Neural progenitor cell (in vitro differentiated cells): ENCODE data around the gene IL6. TPM values are rescaled to one million over a fixed set of nuclear protein-coding genes. Genes with fewer than 3 reads are reported as not detected.

Experiments
- DNase-seq: peaks from one replicate; pipeline ENCODE4 v3.0.0-alpha.2; 2016; ENCODE audit warnings: low spot score
- H2AFZ ChIP-seq: fragments of 200-600 bp; sonication (generic); replicated peaks from 2 replicates; pipeline ENCODE4 v1.6.1; 2016; ENCODE audit warnings: antibody characterized with exemption
- H3F3A ChIP-seq: fragments of 200-600 bp; sonication (generic); 2 replicates; pipeline ENCODE4 v1.6.1; 2016; ENCODE audit warnings: antibody characterized with exemption, low read depth
- H3K27ac ChIP-seq: fragments of 200-600 bp; sonication (generic); 2 replicates; pipeline ENCODE4 v1.5.1; 2016; ENCODE audit warnings: mild to moderate bottlenecking
- H3K27me3 ChIP-seq: fragments of 200-600 bp; sonication (generic); 2 replicates; pipeline ENCODE4 v1.6.1; 2016; ENCODE audit warnings: mild to moderate bottlenecking, moderate library complexity
- H3K36me3 ChIP-seq: fragments of 200-600 bp; sonication (generic); 2 replicates; pipeline ENCODE4 v1.5.1; 2016
- H3K4me1 ChIP-seq: fragments of 200-600 bp; sonication (generic); 2 replicates; pipeline ENCODE4 v1.6.1; 2016; ENCODE audit warnings: mixed run types
- H3K4me2 ChIP-seq: fragments of 200-600 bp; sonication (generic); 2 replicates; pipeline ENCODE4 v1.6.1; 2016
- H3K4me3 ChIP-seq: fragments of 200-600 bp; sonication (generic); 2 replicates; pipeline ENCODE4 v1.5.1; 2016
- H3K79me2 ChIP-seq: fragments of 200-600 bp; sonication (generic); 2 replicates; pipeline ENCODE4 v1.6.1; 2016; ENCODE audit warnings: low read depth
- H3K9ac ChIP-seq: fragments of 200-600 bp; sonication (generic); 2 replicates; pipeline ENCODE4 v1.6.1; 2016
- H3K9me3 ChIP-seq: fragments of 200-600 bp; sonication (generic); 2 replicates; pipeline ENCODE4 v1.5.1; 2016; ENCODE audit warnings: low read depth
- H4K20me1 ChIP-seq: fragments of 200-600 bp; sonication (generic); 2 replicates; pipeline ENCODE4 v1.6.1; 2016; ENCODE audit warnings: low read depth
- H3K27ac Mint-ChIP-seq: 3 replicates; pipeline ENCODE4 v1.8.0; 2021; ENCODE audit warnings: mixed read lengths
- H3K27me3 Mint-ChIP-seq: 2 replicates; pipeline ENCODE4 v1.8.0; 2022; ENCODE audit warnings: low read depth, mild to moderate bottlenecking, inconsistent platforms, moderate library complexity, mixed read lengths; ENCODE audit not compliant: insufficient read depth
- H3K36me3 Mint-ChIP-seq: 3 replicates; pipeline ENCODE4 v1.8.0; 2021; ENCODE audit warnings: mixed read lengths
- H3K4me1 Mint-ChIP-seq: 3 replicates; pipeline ENCODE4 v1.8.0; 2021; ENCODE audit warnings: mixed read lengths
- H3K4me3 Mint-ChIP-seq: 3 replicates; pipeline ENCODE4 v1.8.0; 2021; ENCODE audit warnings: mild to moderate bottlenecking, moderate library complexity, mixed read lengths
- H3K9me3 Mint-ChIP-seq: 3 replicates; pipeline ENCODE4 v1.8.0; 2020; ENCODE audit warnings: mixed read lengths
- EZH2 ChIP-seq: fragments of 200-600 bp; sonication (generic); IDR thresholded peaks from 2 replicates; pipeline ENCODE4 v1.6.1; 2017; ENCODE audit warnings: antibody characterized with exemption, mild to moderate bottlenecking, moderate library complexity
- EZH2phosphoT487 ChIP-seq: fragments of 200-600 bp; sonication (generic); IDR thresholded peaks from 2 replicates; pipeline ENCODE4 v1.6.1; 2017; ENCODE audit warnings: antibody characterized with exemption
- total RNA-seq: library from RNA; depleted of rRNA; stranded (reverse); fragments of >200 nt; gene quantifications from 2 replicates; pipeline ENCODE4 v1.2.3, GENCODE V29; 2015; ENCODE audit warnings: low replicate concordance
- TF ChIP-seq, protein P1 (sequence below): fragments of 200-600 bp; sonication (generic); IDR thresholded peaks from 2 replicates; pipeline ENCODE4 v1.5.1; 2017; ENCODE audit warnings: antibody characterized with exemption, mild to moderate bottlenecking

The IL6 gene
- total RNA-seq, 1 donor from 2014 or later, result not detected

DNA sequence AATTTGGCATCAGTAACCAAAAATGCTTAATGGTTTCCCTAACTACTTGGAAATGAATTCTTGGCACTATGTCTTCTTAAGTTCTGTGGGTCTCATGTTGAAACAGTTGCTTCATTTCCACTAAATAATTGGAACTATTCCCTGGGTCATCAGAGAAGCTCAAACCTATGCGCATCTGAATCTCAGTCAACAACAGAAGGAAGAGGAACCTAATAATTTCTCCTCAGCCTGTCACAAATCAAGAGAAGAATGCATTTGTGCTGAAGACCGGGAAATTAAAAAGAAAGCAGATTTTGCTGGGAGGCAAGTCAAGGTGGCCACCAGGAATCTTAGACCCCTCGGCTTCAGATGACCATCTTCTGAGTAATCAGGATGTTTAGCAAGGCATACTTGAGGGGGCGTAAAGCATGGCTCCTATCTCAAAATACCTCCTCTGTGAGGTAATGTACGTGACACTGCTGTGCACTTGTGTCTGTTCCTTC, 54.3 kb downstream of the IL6 start:
- H3K4me3 ChIP-seq, result no peak overlapping the region
- H3K9ac ChIP-seq, result no peak overlapping the region
- H3K4me1 ChIP-seq, result peaks cover 8% of the 10 kb centered on the region
- H2AFZ ChIP-seq, result no peak overlapping the region
- Mint-ChIP-seq H3K4me3 (no peak overlapping the region), H3K4me1 (no peaks in the 10 kb centered on the region), H3K27me3 (peaks cover 2% of the 10 kb centered on the region), H3K36me3 (no peaks in the 10 kb centered on the region), H3K9me3 (no peaks in the 10 kb centered on the region), H3K27ac (no peak overlapping the region)
- H3K9me3 ChIP-seq, result no peaks in the 10 kb centered on the region
- no peaks in the 10 kb centered on the region for H3F3A ChIP-seq
- H4K20me1 ChIP-seq, result no peaks in the 10 kb centered on the region
- no peak overlapping the region for H3K4me2 ChIP-seq
- H3K36me3 ChIP-seq, result no peaks in the 10 kb centered on the region
- no peak overlapping the region for H3K27ac ChIP-seq
- H3K79me2 ChIP-seq, result no peaks in the 10 kb centered on the region
- DNase-seq, result no peak
- H3K27me3 ChIP-seq, result no peaks in the 10 kb centered on the region
- TF ChIP-seq EZH2, result no peak
- TF ChIP-seq, protein P1, sequence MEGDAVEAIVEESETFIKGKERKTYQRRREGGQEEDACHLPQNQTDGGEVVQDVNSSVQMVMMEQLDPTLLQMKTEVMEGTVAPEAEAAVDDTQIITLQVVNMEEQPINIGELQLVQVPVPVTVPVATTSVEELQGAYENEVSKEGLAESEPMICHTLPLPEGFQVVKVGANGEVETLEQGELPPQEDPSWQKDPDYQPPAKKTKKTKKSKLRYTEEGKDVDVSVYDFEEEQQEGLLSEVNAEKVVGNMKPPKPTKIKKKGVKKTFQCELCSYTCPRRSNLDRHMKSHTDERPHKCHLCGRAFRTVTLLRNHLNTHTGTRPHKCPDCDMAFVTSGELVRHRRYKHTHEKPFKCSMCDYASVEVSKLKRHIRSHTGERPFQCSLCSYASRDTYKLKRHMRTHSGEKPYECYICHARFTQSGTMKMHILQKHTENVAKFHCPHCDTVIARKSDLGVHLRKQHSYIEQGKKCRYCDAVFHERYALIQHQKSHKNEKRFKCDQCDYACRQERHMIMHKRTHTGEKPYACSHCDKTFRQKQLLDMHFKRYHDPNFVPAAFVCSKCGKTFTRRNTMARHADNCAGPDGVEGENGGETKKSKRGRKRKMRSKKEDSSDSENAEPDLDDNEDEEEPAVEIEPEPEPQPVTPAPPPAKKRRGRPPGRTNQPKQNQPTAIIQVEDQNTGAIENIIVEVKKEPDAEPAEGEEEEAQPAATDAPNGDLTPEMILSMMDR, result no peak
- no peak for TF ChIP-seq EZH2phosphoT487

Other genes with a start within 250 kb of the IL6 start
- 1.6 and 3.0 TPM in 2 replicates for gene STEAP1B, start 227.0 kb upstream of the IL6 start, total RNA-seq
- 75.4 and 89.9 TPM in 2 replicates for gene TOMM7, start 95.6 kb downstream of the IL6 start, total RNA-seq